ENCODE data around the gene MRPL21.

MRPL21 gene

GRCh38 chr11:68903288-68904247 lies at the start of gene MRPL21, which contains the start of gene IGHMBP2:
Gene MRPL21 (minus strand): TSS chr11:68903832. CDS start chr11:68903810, 22 bp downstream.
Gene IGHMBP2 (plus strand): TSS chr11:68903891. CDS start chr11:68903953, 62 bp downstream.
- peak; percentile 81 for DNase-seq

GRCh38 chr11:68950762-68951161 lies 47.1 kb upstream of the MRPL21 start:
- no peak for DNase-seq

- peak; percentile 38 for DNase-seq
Observed at GRCh38 chr11:68950270-68950669, 46.6 kb upstream of the MRPL21 start.

- DNase-seq: no peak
Observed at GRCh38 chr11:68948935-68949334, 45.3 kb upstream of the MRPL21 start.

GRCh38 chr11:68948496-68948895 lies 44.9 kb upstream of the MRPL21 start:
- no peak for DNase-seq

- no peak for DNase-seq
Observed at GRCh38 chr11:68947151-68947550, 43.5 kb upstream of the MRPL21 start.

GRCh38 chr11:68946416-68947090 lies 42.9 kb upstream of the MRPL21 start:
- DNase-seq: no peak

- DNase-seq: no peak
Observed at GRCh38 chr11:68942751-68943271, 39.2 kb upstream of the MRPL21 start.

GRCh38 chr11:68942095-68942620 lies 38.5 kb upstream of the MRPL21 start:
- DNase-seq: no peak

- DNase-seq: no peak
Observed at GRCh38 chr11:68941324-68942094, 37.9 kb upstream of the MRPL21 start.

- no peak for DNase-seq
Observed at GRCh38 chr11:68940651-68941323, 37.2 kb upstream of the MRPL21 start.

GRCh38 chr11:68939583-68940555 lies 36.2 kb upstream of the MRPL21 start:
- no peak for DNase-seq

- DNase-seq: no peak
Observed at GRCh38 chr11:68938816-68939582, 35.4 kb upstream of the MRPL21 start.

GRCh38 chr11:68938088-68938487 lies 34.5 kb upstream of the MRPL21 start:
- DNase-seq: no peak

- DNase-seq: no peak
Observed at GRCh38 chr11:68936676-68937620, 33.3 kb upstream of the MRPL21 start.

GRCh38 chr11:68936358-68936636 lies 32.7 kb upstream of the MRPL21 start:
- no peak for DNase-seq

- DNase-seq: no peak
Observed at GRCh38 chr11:68935516-68936357, 32.1 kb upstream of the MRPL21 start.

GRCh38 chr11:68935066-68935465 lies 31.4 kb upstream of the MRPL21 start:
- no peak for DNase-seq

All from hematopoietic multipotent progenitor cell treated with erythropoietin and hydrocortisone succinate and interleukin-3 and kit ligand, for 8 days (in vitro differentiated cells).